Epithelial cell of proximal tubule (primary cell): ENCODE measurements around the gene IL3RA. TPM values are rescaled to one million over a fixed set of nuclear protein-coding genes. Genes with fewer than 3 reads are reported as not detected.
"Not testable (repeated sequence)": the region's sequence is repeated elsewhere in the genome, so short reads cannot be mapped to it uniquely, and the experiment has no call there.

Experiments used
- DNase-seq: peaks from one replicate; pipeline ENCODE4 v3.0.0-alpha.2; 2011; ENCODE audit warnings: low read depth
- H3K4me3 ChIP-seq: 2 replicates; pipeline ENCODE4 v1.5.1; 2011; ENCODE audit warnings: low read depth, mild to moderate bottlenecking, low read length
- total RNA-seq: library from RNA; depleted of rRNA; stranded (reverse); fragments of >200 nt; gene quantifications from 2 replicates; pipeline ENCODE4 v1.2.3, GENCODE V29; 2015
- TF ChIP-seq, protein P1 (sequence below): conservative IDR thresholded peaks from 2 replicates; pipeline ENCODE4 v1.5.1; 2012; ENCODE audit warnings: low read depth, mild to moderate bottlenecking, low read length

Gene IL3RA
- total RNA-seq, 1 donor from 2014 or later = not detected

DNA sequence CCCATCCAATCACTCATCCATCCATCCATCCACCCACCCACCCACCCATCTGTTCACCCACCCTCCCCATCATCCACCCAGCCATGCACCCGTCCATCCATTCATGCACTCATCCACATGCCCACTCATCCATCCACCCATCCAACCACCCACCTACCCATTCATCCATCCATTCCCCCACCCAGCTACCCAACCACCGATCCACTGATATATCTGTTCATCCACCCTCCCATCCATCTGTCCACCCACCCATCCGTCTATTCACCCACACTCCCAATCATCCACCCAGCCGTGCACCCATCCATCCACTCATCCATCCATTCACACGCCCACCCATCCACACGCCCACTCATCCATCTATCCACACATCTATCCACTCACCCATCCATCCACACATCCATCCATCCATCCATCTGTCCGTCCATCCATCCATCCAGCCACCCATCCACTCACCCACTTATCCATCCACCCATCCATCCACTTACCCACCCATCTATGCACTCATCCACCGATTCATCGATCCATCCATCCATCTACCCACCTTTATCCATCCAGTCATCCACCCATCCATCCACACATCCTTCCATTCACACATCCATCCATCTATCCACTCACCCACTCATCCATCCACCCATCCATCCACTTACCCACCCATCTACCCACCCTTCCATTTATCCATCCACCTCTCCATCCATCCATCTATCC is 87.7 kb downstream of the IL3RA start:
- H3K4me3 ChIP-seq = no peak overlapping the region
- TF ChIP-seq, protein P1, sequence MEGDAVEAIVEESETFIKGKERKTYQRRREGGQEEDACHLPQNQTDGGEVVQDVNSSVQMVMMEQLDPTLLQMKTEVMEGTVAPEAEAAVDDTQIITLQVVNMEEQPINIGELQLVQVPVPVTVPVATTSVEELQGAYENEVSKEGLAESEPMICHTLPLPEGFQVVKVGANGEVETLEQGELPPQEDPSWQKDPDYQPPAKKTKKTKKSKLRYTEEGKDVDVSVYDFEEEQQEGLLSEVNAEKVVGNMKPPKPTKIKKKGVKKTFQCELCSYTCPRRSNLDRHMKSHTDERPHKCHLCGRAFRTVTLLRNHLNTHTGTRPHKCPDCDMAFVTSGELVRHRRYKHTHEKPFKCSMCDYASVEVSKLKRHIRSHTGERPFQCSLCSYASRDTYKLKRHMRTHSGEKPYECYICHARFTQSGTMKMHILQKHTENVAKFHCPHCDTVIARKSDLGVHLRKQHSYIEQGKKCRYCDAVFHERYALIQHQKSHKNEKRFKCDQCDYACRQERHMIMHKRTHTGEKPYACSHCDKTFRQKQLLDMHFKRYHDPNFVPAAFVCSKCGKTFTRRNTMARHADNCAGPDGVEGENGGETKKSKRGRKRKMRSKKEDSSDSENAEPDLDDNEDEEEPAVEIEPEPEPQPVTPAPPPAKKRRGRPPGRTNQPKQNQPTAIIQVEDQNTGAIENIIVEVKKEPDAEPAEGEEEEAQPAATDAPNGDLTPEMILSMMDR = no peak
- no peak for DNase-seq

DNA sequence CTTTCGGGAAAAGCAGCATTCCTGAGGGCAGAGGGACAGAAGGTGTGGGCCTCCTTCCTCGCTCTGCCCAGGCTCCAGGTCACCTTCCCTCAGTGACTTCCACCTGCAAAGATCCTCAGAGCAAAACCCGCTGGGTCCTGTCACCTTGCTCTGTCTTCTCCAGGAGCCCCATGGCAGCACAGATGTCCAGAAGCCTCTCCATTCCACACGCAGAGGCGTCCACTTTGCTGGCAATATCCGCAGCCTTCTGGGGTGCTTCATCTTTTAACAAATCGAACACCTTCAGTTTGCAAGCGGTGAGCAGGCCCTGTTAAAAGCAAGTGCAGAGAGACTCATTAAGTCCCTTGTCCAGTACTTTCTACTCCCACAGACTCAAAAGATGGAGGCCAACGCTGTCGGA is 88.8 kb downstream of the IL3RA start:
- H3K4me3 ChIP-seq = no peak overlapping the region
- TF ChIP-seq, protein P1 = no peak
- DNase-seq = no peak

DNA sequence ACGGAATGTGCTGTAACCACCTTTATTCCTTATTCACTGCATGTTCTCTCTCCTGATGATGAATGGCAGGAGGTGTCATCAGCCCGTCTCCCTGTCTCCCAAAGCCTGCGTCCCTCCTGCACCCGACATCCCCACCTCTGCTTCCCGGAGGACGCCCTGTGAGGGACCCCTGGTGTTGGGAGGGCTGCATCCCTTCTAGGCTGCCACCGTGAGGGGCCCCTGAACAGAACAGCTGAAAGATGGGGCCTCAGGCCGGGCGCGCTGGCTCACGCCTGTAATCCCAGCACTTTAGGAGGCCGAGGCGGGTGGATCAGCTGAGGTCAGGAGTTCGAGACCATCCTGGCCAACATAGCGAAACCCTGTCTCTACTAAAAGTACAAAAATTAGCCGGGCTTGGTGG is 89.7 kb downstream of the IL3RA start:
- not testable (repeated sequence) for H3K4me3 ChIP-seq, DNase-seq

DNA sequence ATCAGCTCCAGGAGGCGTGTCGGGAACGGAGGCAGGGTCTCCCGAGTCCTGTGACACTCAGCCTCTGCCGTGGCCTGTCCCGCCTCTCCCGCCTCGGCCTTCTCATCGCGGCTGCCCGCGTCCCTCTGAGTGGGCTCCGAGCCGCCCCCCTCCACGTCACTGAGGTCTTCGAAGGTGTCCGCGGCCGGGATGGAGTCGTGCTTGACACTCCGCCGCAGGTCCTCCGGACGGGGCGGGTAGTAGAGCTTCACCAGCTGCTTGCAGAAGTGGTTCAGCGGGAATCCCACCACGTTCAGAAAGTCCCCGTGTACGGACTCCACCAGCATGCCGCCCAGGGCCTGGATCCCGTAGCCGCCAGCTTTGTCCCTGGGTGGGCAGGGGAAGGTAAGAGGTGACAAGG is 91.2 kb downstream of the IL3RA start:
- DNase-seq = no peak
- TF ChIP-seq, protein P1 = no peak
- no peak overlapping the region for H3K4me3 ChIP-seq

DNA sequence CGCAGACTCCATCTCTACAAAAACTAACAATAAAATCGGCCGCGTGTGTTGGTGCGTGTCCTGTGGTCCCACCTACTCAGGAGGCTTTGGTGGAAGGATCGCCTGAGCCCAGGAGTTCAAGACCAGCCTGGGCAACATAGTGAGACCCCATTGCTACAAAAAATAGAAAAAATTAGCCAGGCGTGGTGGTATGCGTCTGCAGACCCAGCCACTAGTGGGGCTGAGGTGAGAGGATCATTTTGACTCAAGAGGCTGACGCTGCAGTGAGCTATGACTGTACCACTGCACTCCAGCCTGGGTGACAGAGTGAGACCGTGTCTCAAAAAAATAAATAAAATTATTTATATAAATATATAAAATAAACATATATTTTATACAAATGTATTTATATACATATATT is 93.9 kb downstream of the IL3RA start:
- H3K4me3 ChIP-seq = no peak overlapping the region
- TF ChIP-seq, protein P1 = no peak
- DNase-seq = no peak

Other genes with a start within 250 kb of the IL3RA start
- not detected in 2 replicates for gene CRLF2, start 124.1 kb upstream of the IL3RA start, total RNA-seq
- gene CSF2RA, start 68.0 kb upstream of the IL3RA start, total RNA-seq = not detected in 2 replicates
- 348 and 372 TPM in 2 replicates for gene SLC25A6, start 55.3 kb downstream of the IL3RA start, total RNA-seq
- 14.4 and 16.2 TPM in 2 replicates for gene ASMTL, start 116.1 kb downstream of the IL3RA start, total RNA-seq
- not detected in 2 replicates for gene P2RY8, start 200.4 kb downstream of the IL3RA start, total RNA-seq